GM23248 (cell line): ENCODE results near the gene SERPINH1.

Source experiments
- EZH2 ChIP-seq: fragments of 200-600 bp; sonication (generic); IDR thresholded peaks from 2 replicates; pipeline ENCODE4 v1.6.1; 2018; ENCODE audit warnings: antibody characterized with exemption, mild to moderate bottlenecking; ENCODE audit not compliant: insufficient read depth, poor library complexity, severe bottlenecking
- EZH2phosphoT487 ChIP-seq: fragments of 200-600 bp; sonication (generic); IDR thresholded peaks from 2 replicates; pipeline ENCODE4 v1.6.1; 2018; ENCODE audit warnings: antibody characterized with exemption, moderate library complexity, mild to moderate bottlenecking, low read depth; ENCODE audit not compliant: insufficient read depth

GRCh38 chr11:75524665-75525432 lies 37.2 kb upstream of the SERPINH1 start:
- no peak for TF ChIP-seq EZH2phosphoT487
- TF ChIP-seq EZH2 = no peak
